Measurements from ENCODE around the gene POM121L12.

GRCh38 chr7:52995676-52996075 is 39.8 kb upstream of the POM121L12 start:
- no peak for TF ChIP-seq EZH2phosphoT487 (IDR thresholded peaks at IDR 0.05; ENCODE audit: low read depth)
- no peak for TF ChIP-seq CTCF (IDR thresholded peaks at IDR 0.05; ENCODE audit: low read depth, low read length)

All from OCI-LY3 (cell line).